ENCODE data around the gene DOCK4. TPM values are rescaled to one million over a fixed set of nuclear protein-coding genes. Genes with fewer than 3 reads are reported as not detected.

The DOCK4 gene
- total RNA-seq, 2 donors from 2014 or later, result 6.5 to 11.1 TPM

GRCh38 chr7:111892588-111892987 is 313.6 kb downstream of the DOCK4 start:
- H3K27ac ChIP-seq, result no peak overlapping the region
- no peak overlapping the region for H3K9ac ChIP-seq (ENCODE audit: low read depth in 2 of 2, low read length in 2 of 2)
- H3K4me3 ChIP-seq, result no peak overlapping the region
- no peak for DNase-seq
- no peaks in the 10 kb centered on the region for H3K9me3 ChIP-seq
- TF ChIP-seq CTCF (IDR thresholded peaks at IDR 0.05), result no peak
- no peaks in the 10 kb centered on the region for H3K36me3 ChIP-seq
- H3K4me1 ChIP-seq, result no peaks in the 10 kb centered on the region
- intact Hi-C loops (cut with DNase I), result no loop called here
- H3K27me3 ChIP-seq, result no peaks in the 10 kb centered on the region

- no peaks in the 10 kb centered on the region for H3K36me3 ChIP-seq
These were observed 318.5 kb downstream of the DOCK4 start for GRCh38 chr7:111887734-111888133.

GRCh38 chr7:111886233-111886632 is 320.0 kb downstream of the DOCK4 start:
- no peak overlapping the region for H3K9ac ChIP-seq (ENCODE audit: low read depth in 2 of 2, low read length in 2 of 2)
- TF ChIP-seq CTCF (IDR thresholded peaks at IDR 0.05), result no peak
- intact Hi-C loops (cut with DNase I), result no loop called here
- H3K36me3 ChIP-seq, result no peaks in the 10 kb centered on the region
- no peak overlapping the region for H3K4me3 ChIP-seq
- H3K27ac ChIP-seq, result no peak overlapping the region
- no peaks in the 10 kb centered on the region for H3K27me3 ChIP-seq
- no peak for DNase-seq
- no peaks in the 10 kb centered on the region for H3K9me3 ChIP-seq
- H3K4me1 ChIP-seq, result no peaks in the 10 kb centered on the region

More at GRCh38 chr7:111887734-111888133, 318.5 kb downstream of the DOCK4 start:
- intact Hi-C loops (cut with DNase I), result no loop called here
- Histone ChIP-seq H3K4me1 (no peaks in the 10 kb centered on the region), H3K9ac (ENCODE audit: low read depth in 2 of 2, low read length in 2 of 2) (no peak overlapping the region), H3K9me3 (no peaks in the 10 kb centered on the region), H3K27ac (no peak overlapping the region), H3K4me3 (no peak overlapping the region), H3K27me3 (no peaks in the 10 kb centered on the region)
- no peak for TF ChIP-seq CTCF (IDR thresholded peaks at IDR 0.05)
- DNase-seq, result no peak

GRCh38 chr7:111883241-111883640 is 323.0 kb downstream of the DOCK4 start:
- no peaks in the 10 kb centered on the region for H3K27me3 ChIP-seq
- no peak for TF ChIP-seq CTCF (IDR thresholded peaks at IDR 0.05)
- H3K4me1 ChIP-seq, result no peaks in the 10 kb centered on the region
- H3K4me3 ChIP-seq, result no peak overlapping the region
- H3K9ac ChIP-seq (ENCODE audit: low read depth in 2 of 2, low read length in 2 of 2), result no peak overlapping the region
- intact Hi-C loops (cut with DNase I), result no loop called here
- H3K36me3 ChIP-seq, result no peaks in the 10 kb centered on the region
- H3K27ac ChIP-seq, result no peak overlapping the region
- DNase-seq, result no peak
- no peaks in the 10 kb centered on the region for H3K9me3 ChIP-seq

GRCh38 chr7:111878785-111879184 is 327.4 kb downstream of the DOCK4 start:
- Histone ChIP-seq H3K4me3 (no peak overlapping the region), H3K9ac (ENCODE audit: low read depth in 2 of 2, low read length in 2 of 2) (no peak overlapping the region), H3K9me3 (no peaks in the 10 kb centered on the region), H3K27ac (no peak overlapping the region), H3K27me3 (no peaks in the 10 kb centered on the region), H3K36me3 (no peaks in the 10 kb centered on the region), H3K4me1 (no peaks in the 10 kb centered on the region)
- no peak for TF ChIP-seq CTCF (IDR thresholded peaks at IDR 0.05)
- DNase-seq, result no peak
- intact Hi-C loops (cut with DNase I), result no loop called here

GRCh38 chr7:111877931-111878330 is 328.3 kb downstream of the DOCK4 start:
- Histone ChIP-seq H3K27me3 (no peaks in the 10 kb centered on the region), H3K4me3 (no peak overlapping the region), H3K4me1 (no peaks in the 10 kb centered on the region), H3K9ac (ENCODE audit: low read depth in 2 of 2, low read length in 2 of 2) (no peak overlapping the region), H3K9me3 (no peaks in the 10 kb centered on the region), H3K27ac (no peak overlapping the region), H3K36me3 (no peaks in the 10 kb centered on the region)
- no peak for DNase-seq
- intact Hi-C loops (cut with DNase I), result no loop called here
- TF ChIP-seq CTCF (IDR thresholded peaks at IDR 0.05), result no peak

All from colonic mucosa (tissue), 4 donors.